MM.1S (cell line): ENCODE data around the gene MARCHF10.
"Not testable (repeated sequence)": the region's sequence is repeated elsewhere in the genome, so short reads cannot be mapped to it uniquely, and the experiment has no call there.

Experiments used
- DNase-seq: peaks from one replicate; pipeline ENCODE4 v3.0.0-alpha.2; 2015
- H2AFZ ChIP-seq: fragments of 300-600 bp; sonication (generic); 2 replicates; pipeline ENCODE4 v1.6.0; 2016; ENCODE audit warnings: antibody characterized with exemption, low read length
- H3F3A ChIP-seq: fragments of 300-600 bp; sonication (generic); 2 replicates; pipeline ENCODE4 v1.6.1; 2016; ENCODE audit warnings: mild to moderate bottlenecking, antibody characterized with exemption, low read length, moderate library complexity, mixed read lengths; ENCODE audit not compliant: insufficient read depth
- H3K27ac ChIP-seq: fragments of 300-600 bp; sonication (generic); 2 replicates; pipeline ENCODE4 v1.5.1; 2016; ENCODE audit warnings: mild to moderate bottlenecking, low read length
- H3K27me3 ChIP-seq: fragments of 300-600 bp; sonication (generic); replicated peaks from 2 replicates; pipeline ENCODE4 v1.6.0; 2016; ENCODE audit warnings: low read length; ENCODE audit not compliant: insufficient read depth
- H3K36me3 ChIP-seq: fragments of 300-600 bp; sonication (generic); replicated peaks from 2 replicates; pipeline ENCODE4 v1.6.1; 2016; ENCODE audit warnings: mild to moderate bottlenecking, low read length, mixed read lengths; ENCODE audit not compliant: insufficient read depth
- H3K4me1 ChIP-seq: fragments of 300-600 bp; sonication (generic); 2 replicates; pipeline ENCODE4 v1.6.1; 2016; ENCODE audit warnings: low read length, mixed read lengths
- H3K4me2 ChIP-seq: fragments of 300-600 bp; sonication (generic); 2 replicates; pipeline ENCODE4 v1.6.0; 2016; ENCODE audit warnings: low read depth, low read length
- H3K4me3 ChIP-seq: fragments of 300-600 bp; sonication (generic); 2 replicates; pipeline ENCODE4 v1.5.1; 2016; ENCODE audit warnings: low read length, mixed read lengths
- H3K79me2 ChIP-seq: fragments of 300-600 bp; sonication (generic); 2 replicates; pipeline ENCODE4 v1.6.1; 2016; ENCODE audit warnings: mixed run types, low read length, mixed read lengths
- H3K9ac ChIP-seq: fragments of 300-600 bp; sonication (generic); 2 replicates; pipeline ENCODE4 v1.6.1; 2016; ENCODE audit warnings: low read length, mixed read lengths
- H3K9me2 ChIP-seq: fragments of 300-600 bp; sonication (generic); replicated peaks from 2 replicates; pipeline ENCODE4 v1.6.1; 2016; ENCODE audit warnings: mild to moderate bottlenecking, low read length, mixed read lengths; ENCODE audit not compliant: insufficient read depth
- H3K9me3 ChIP-seq: fragments of 300-600 bp; sonication (generic); replicated peaks from 2 replicates; pipeline ENCODE4 v1.6.1; 2016; ENCODE audit warnings: mild to moderate bottlenecking, low read length, mixed read lengths; ENCODE audit not compliant: insufficient read depth
- H4K20me1 ChIP-seq: fragments of 300-600 bp; sonication (generic); 2 replicates; pipeline ENCODE4 v1.6.1; 2016; ENCODE audit warnings: mild to moderate bottlenecking, low read length, moderate library complexity, mixed read lengths; ENCODE audit not compliant: insufficient read depth
- EZH2 ChIP-seq: fragments of 300-600 bp; sonication (generic); optimal IDR thresholded peaks from 2 replicates; pipeline ENCODE3; 2017; ENCODE audit warnings: low read depth, mild to moderate bottlenecking, antibody characterized with exemption, low read length, mixed read lengths
- EZH2phosphoT487 ChIP-seq: fragments of 300-600 bp; sonication (generic); IDR thresholded peaks from 2 replicates; pipeline ENCODE4 v1.6.1; 2018; ENCODE audit warnings: antibody characterized with exemption, low read length
- TF ChIP-seq, protein P1 (sequence below): fragments of 300-600 bp; sonication (generic); IDR thresholded peaks from 2 replicates; pipeline ENCODE4 v1.5.1; 2016; ENCODE audit warnings: antibody characterized with exemption, low read length, mixed read lengths

Gene MARCHF10

DNA sequence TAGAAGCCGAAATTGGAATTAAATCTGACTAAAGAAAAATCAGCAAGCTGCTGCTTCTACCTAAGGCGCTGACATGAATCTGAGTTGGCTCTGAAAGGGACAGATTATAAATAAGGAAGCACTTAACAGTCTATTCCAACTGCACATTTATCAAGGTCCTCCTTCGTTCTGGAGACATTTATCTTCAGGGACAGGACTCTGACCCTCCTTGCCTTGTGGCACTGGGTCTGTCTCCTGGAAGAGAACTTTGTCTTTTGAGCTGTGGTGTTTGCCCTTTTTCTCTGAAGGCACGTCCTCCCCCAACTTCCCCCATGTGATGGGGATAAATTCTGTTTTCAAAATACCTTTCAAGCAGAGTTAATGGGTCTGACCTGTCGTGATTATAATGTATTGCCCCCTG is 47.0 kb upstream of the MARCHF10 start:
- DNase-seq: no peak
- Histone ChIP-seq H3K9me3 (no peaks in the 10 kb centered on the region), H3K4me2 (no peak overlapping the region), H3K36me3 (no peaks in the 10 kb centered on the region), H2AFZ (no peak overlapping the region), H3K9ac (no peak overlapping the region), H3K27me3 (no peaks in the 10 kb centered on the region), H3K4me3 (no peak overlapping the region), H3K27ac (no peak overlapping the region), H3K4me1 (no peaks in the 10 kb centered on the region), H3K9me2 (no peaks in the 10 kb centered on the region), H3K79me2 (no peaks in the 10 kb centered on the region), H3F3A (no peaks in the 10 kb centered on the region), H4K20me1 (no peaks in the 10 kb centered on the region)
- TF ChIP-seq, protein P1, sequence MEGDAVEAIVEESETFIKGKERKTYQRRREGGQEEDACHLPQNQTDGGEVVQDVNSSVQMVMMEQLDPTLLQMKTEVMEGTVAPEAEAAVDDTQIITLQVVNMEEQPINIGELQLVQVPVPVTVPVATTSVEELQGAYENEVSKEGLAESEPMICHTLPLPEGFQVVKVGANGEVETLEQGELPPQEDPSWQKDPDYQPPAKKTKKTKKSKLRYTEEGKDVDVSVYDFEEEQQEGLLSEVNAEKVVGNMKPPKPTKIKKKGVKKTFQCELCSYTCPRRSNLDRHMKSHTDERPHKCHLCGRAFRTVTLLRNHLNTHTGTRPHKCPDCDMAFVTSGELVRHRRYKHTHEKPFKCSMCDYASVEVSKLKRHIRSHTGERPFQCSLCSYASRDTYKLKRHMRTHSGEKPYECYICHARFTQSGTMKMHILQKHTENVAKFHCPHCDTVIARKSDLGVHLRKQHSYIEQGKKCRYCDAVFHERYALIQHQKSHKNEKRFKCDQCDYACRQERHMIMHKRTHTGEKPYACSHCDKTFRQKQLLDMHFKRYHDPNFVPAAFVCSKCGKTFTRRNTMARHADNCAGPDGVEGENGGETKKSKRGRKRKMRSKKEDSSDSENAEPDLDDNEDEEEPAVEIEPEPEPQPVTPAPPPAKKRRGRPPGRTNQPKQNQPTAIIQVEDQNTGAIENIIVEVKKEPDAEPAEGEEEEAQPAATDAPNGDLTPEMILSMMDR: no peak
- TF ChIP-seq EZH2: no peak
- TF ChIP-seq EZH2phosphoT487: no peak

DNA sequence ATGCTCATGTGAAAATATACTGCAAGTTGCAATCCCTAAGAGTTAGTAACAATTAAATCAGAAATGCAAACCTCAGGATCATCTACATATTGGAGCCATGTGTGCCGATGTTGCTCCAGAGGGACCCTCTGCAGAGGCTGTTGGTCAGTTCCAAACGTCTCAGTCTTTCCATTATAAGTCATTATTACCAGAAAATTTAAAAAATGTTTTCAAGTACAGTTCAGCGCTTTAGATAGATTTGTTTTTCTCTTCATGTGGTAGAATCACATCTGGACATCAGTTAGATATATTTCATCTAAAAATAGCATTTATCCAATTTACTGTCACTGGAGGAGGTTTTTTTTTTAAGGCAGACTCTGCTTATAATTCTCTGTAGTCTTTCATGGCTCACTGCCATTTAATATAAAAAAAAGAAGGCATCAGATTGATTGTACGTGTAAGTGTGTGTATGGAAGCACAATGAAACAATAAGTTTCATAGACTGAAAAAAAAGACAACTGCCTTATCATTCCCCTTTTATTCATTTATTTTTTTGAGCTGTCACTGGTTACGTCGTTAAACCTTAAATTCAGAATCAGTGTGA is 46.1 kb upstream of the MARCHF10 start:
- no peak for DNase-seq
- Histone ChIP-seq H3K27ac (no peak overlapping the region), H3K9ac (no peak overlapping the region), H3K4me1 (no peaks in the 10 kb centered on the region), H3F3A (no peaks in the 10 kb centered on the region), H3K9me2 (no peaks in the 10 kb centered on the region), H3K4me2 (no peak overlapping the region), H2AFZ (no peak overlapping the region), H3K4me3 (no peak overlapping the region), H3K9me3 (no peaks in the 10 kb centered on the region), H3K79me2 (no peaks in the 10 kb centered on the region), H3K36me3 (no peaks in the 10 kb centered on the region), H3K27me3 (no peaks in the 10 kb centered on the region), H4K20me1 (no peaks in the 10 kb centered on the region)
- TF ChIP-seq EZH2phosphoT487 (no peak), EZH2 (no peak)
- TF ChIP-seq, protein P1: no peak

DNA sequence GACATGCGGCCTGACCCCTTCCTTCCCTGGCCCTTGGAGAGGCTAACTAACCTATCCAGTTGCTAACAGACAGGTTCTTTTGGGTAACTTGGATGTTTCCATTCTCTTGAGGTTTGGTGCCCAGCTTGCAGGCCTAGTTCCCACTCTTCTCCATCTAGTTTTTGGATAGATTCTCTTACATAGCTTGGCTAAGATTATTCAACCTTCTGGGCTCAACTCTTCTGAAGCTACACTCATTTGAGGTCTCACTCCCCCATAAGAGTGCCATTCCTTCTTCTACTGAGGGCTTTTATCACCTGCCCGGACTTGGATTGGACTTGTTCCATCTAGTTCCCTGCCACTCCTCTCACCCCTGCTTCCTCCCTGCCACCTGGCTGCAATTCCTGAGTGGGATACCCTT is 44.1 kb upstream of the MARCHF10 start:
- Histone ChIP-seq H3K4me2 (no peak overlapping the region), H4K20me1 (no peaks in the 10 kb centered on the region), H3K9me2 (no peaks in the 10 kb centered on the region), H3F3A (no peaks in the 10 kb centered on the region), H3K4me3 (no peak overlapping the region), H3K27ac (no peak overlapping the region), H3K9me3 (no peaks in the 10 kb centered on the region), H3K79me2 (no peaks in the 10 kb centered on the region), H3K4me1 (no peaks in the 10 kb centered on the region), H2AFZ (no peak overlapping the region), H3K9ac (no peak overlapping the region), H3K27me3 (no peaks in the 10 kb centered on the region), H3K36me3 (no peaks in the 10 kb centered on the region)
- no peak for DNase-seq
- no peak for TF ChIP-seq EZH2phosphoT487

DNA sequence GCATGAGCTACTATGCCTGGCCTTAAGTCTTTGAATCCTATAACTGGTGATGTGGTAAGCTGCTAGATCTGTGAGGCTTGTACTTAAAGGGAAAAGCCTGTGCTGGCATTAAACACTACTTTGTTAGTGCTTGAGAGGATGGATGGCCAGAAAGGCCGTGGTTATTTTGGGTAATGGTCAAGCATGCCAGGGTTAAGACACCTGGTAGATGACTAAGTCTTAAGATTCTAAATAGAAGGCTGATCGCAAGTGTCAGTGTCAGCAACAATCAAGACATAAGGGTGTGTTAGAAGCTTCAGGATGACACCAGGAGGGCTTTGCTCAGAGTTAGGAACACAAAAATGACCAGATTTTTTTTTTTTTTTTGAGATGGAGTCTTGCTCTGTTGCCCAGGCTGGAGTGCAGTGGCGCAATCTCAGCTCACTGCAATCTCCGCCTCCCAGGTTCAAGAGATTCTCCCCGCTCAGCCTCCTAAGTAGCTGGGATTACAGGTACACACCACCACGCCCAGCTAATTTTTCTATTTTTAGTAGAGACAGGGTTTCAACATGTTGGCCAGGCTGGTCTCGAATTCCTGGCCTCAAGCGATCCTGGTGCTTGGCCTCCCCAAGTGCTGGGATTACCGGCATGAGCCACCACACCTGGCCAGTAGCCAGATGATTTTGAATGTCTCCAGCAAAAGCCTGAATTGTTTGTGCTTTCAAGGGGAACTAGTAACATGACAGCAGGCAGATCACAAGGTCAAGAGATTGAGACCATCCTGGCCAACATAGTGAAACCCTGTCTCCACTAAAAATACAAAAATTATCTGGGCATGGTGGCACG is 41.7 kb upstream of the MARCHF10 start:
- H3K9me2 ChIP-seq, H3K27me3 ChIP-seq, H3K9me3 ChIP-seq, H3K4me1 ChIP-seq, H3K4me3 ChIP-seq, H3F3A ChIP-seq, H2AFZ ChIP-seq, H3K27ac ChIP-seq, DNase-seq, H4K20me1 ChIP-seq, H3K9ac ChIP-seq, H3K36me3 ChIP-seq, H3K4me2 ChIP-seq, H3K79me2 ChIP-seq: not testable (repeated sequence)
